ENCODE data around the gene PPAN. TPM values are rescaled to one million over a fixed set of nuclear protein-coding genes. Genes with fewer than 3 reads are reported as not detected.

The PPAN gene
- total RNA-seq, 1 experiment from 2014 or later, result 101 TPM

- H2AFZ ChIP-seq (ENCODE audit: low read depth, low read length, poor library complexity, severe bottlenecking), result no peak overlapping the region
- no peak overlapping the region for H3K27ac ChIP-seq (ENCODE audit: low read depth, low read length)
- no peak overlapping the region for H3K4me3 ChIP-seq (replicated peaks in 1 of 2; ENCODE audit: low read depth in 1 of 2, low read length in 2 of 2)
- no peaks in the 10 kb centered on the region for H3K9me3 ChIP-seq (ENCODE audit: control insufficient read depth in 1 of 2, insufficient read depth in 1 of 2, low read depth in 1 of 2, low read length in 2 of 2)
- POLR2A ChIA-PET, result no interaction called here
- ATAC-seq (no peak), DNase-seq (ENCODE audit: low read depth, low spot score) (no peak)
- intact Hi-C loops (cut with micrococcal nuclease), result no loop called here
- H4K20me1 ChIP-seq (ENCODE audit: insufficient read depth), result no peaks in the 10 kb centered on the region
- H3K4me2 ChIP-seq (ENCODE audit: low read length), result no peak overlapping the region
- no peaks in the 10 kb centered on the region for H3K4me1 ChIP-seq (ENCODE audit: control insufficient read depth in 1 of 2, insufficient read depth in 2 of 2, low read length in 2 of 2)
- H3K27me3 ChIP-seq (ENCODE audit: insufficient read depth, low read length), result no peaks in the 10 kb centered on the region
- RAD21 ChIA-PET (ENCODE audit: low non-redundant PET in 1 of 2, low total read pairs in 2 of 2, uncharacterized antibody in 2 of 2, unreplicated experiment in 2 of 2), result no interaction called here
- H3K79me2 ChIP-seq (ENCODE audit: insufficient read depth, low read length), result peaks cover 11% of the 10 kb centered on the region; the same call in 1 of the 2 replicates
- CTCF ChIA-PET, result no interaction called here
- H3K36me3 ChIP-seq (ENCODE audit: control insufficient read depth in 1 of 2, insufficient read depth in 2 of 2, low read length in 2 of 2), result peaks cover 62 to 73% of the 10 kb centered on the region in 2 experiments
- no peak for TF ChIP-seq CEBPB (IDR thresholded peaks at IDR 0.05; ENCODE audit: low read depth)
- TF ChIP-seq EZH2 (IDR thresholded peaks at IDR 0.05), result no peak
- TF ChIP-seq SRF (IDR thresholded peaks at IDR 0.05; ENCODE audit: low read depth), result no peak
- no peak for TF ChIP-seq POLR2A (IDR thresholded peaks at IDR 0.05; ENCODE audit: borderline replicate concordance, extremely low read depth, insufficient read depth, insufficient read length)
- TF ChIP-seq, protein P1, sequence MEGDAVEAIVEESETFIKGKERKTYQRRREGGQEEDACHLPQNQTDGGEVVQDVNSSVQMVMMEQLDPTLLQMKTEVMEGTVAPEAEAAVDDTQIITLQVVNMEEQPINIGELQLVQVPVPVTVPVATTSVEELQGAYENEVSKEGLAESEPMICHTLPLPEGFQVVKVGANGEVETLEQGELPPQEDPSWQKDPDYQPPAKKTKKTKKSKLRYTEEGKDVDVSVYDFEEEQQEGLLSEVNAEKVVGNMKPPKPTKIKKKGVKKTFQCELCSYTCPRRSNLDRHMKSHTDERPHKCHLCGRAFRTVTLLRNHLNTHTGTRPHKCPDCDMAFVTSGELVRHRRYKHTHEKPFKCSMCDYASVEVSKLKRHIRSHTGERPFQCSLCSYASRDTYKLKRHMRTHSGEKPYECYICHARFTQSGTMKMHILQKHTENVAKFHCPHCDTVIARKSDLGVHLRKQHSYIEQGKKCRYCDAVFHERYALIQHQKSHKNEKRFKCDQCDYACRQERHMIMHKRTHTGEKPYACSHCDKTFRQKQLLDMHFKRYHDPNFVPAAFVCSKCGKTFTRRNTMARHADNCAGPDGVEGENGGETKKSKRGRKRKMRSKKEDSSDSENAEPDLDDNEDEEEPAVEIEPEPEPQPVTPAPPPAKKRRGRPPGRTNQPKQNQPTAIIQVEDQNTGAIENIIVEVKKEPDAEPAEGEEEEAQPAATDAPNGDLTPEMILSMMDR (IDR thresholded peaks at IDR 0.05 in 2 of 3, conservative IDR thresholded peaks at IDR 0.05 in 1 of 3; ENCODE audit: borderline replicate concordance in 1 of 3, insufficient read depth in 1 of 3, low read depth in 2 of 3, low read length in 2 of 3), result no peak
- TF ChIP-seq, protein P2, sequence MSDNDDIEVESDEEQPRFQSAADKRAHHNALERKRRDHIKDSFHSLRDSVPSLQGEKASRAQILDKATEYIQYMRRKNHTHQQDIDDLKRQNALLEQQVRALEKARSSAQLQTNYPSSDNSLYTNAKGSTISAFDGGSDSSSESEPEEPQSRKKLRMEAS (IDR thresholded peaks at IDR 0.05), result no peak
- H3K9me2 ChIP-seq (ENCODE audit: insufficient read depth), result no peaks in the 10 kb centered on the region
- no TSS peak for BruUV-seq (replicated peaks)
- no peak overlapping the region for H3K9ac ChIP-seq (ENCODE audit: low read length)
Observed at GRCh38 chr19:10144361-10144760, 38.2 kb downstream of the PPAN start.

DNA sequence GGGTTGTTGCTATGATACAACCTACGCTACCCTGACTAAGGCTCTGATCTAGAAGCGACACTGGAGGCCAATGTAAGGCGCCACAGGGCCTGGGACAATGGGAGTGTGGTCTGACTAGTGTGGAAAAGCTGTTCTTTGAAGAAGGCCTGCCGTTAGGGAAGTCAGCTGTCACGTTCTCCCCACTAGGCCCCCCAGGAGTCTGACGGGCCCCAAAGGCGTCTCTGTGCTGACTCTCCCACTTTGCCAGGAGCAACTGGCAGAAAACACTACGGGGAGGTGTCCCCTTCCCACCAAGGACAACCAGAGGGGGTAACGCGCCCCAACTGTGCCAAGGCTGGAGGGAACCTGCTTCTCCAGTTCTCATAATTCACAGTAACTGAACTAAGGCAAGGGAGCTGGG, 38.9 kb downstream of the PPAN start:
- Histone ChIP-seq H3K9me3 (ENCODE audit: control insufficient read depth in 1 of 2, insufficient read depth in 1 of 2, low read depth in 1 of 2, low read length in 2 of 2) (no peaks in the 10 kb centered on the region), H3K27ac (ENCODE audit: low read depth, low read length) (no peak overlapping the region), H3K4me3 (replicated peaks in 1 of 2; ENCODE audit: low read depth in 1 of 2, low read length in 2 of 2) (no peak overlapping the region), H3K4me1 (ENCODE audit: control insufficient read depth in 1 of 2, insufficient read depth in 2 of 2, low read length in 2 of 2) (no peaks in the 10 kb centered on the region), H3K36me3 (ENCODE audit: control insufficient read depth in 1 of 2, insufficient read depth in 2 of 2, low read length in 2 of 2) (peaks cover 61 to 73% of the 10 kb centered on the region in 2 experiments), H3K79me2 (ENCODE audit: insufficient read depth, low read length) (peaks cover 16% of the 10 kb centered on the region; the same call in 1 of the 2 replicates), H2AFZ (ENCODE audit: low read depth, low read length, poor library complexity, severe bottlenecking) (no peak overlapping the region), H3K4me2 (ENCODE audit: low read length) (no peak overlapping the region), H3K27me3 (ENCODE audit: insufficient read depth, low read length) (no peaks in the 10 kb centered on the region), H3K9ac (ENCODE audit: low read length) (no peak overlapping the region), H3K9me2 (ENCODE audit: insufficient read depth) (no peaks in the 10 kb centered on the region), H4K20me1 (ENCODE audit: insufficient read depth) (no peaks in the 10 kb centered on the region)
- no peak for ATAC-seq
- intact Hi-C loops (cut with micrococcal nuclease), result no loop called here
- ChIA-PET CTCF (no interaction called here), POLR2A (no interaction called here), RAD21 (ENCODE audit: low non-redundant PET in 1 of 2, low total read pairs in 2 of 2, uncharacterized antibody in 2 of 2, unreplicated experiment in 2 of 2) (no interaction called here)
- no peak for DNase-seq (ENCODE audit: low read depth, low spot score)
- BruUV-seq (replicated peaks), result no TSS peak
- TF ChIP-seq ELF1 (IDR thresholded peaks at IDR 0.05; ENCODE audit: borderline replicate concordance, low read depth) (no peak), POLR2AphosphoS5 (IDR thresholded peaks at IDR 0.05; ENCODE audit: low read depth, low read length) (no peak), CBX3 (IDR thresholded peaks at IDR 0.05; ENCODE audit: low read depth) (no peak), SIN3A (IDR thresholded peaks at IDR 0.05; ENCODE audit: low read depth) (no peak), YY1 (IDR thresholded peaks at IDR 0.05; ENCODE audit: extremely low read depth, insufficient replicate concordance, low read depth, low read length) (no peak), POLR2A (IDR thresholded peaks at IDR 0.05; ENCODE audit: borderline replicate concordance, extremely low read depth, insufficient read depth, insufficient read length) (no peak), JUND (IDR thresholded peaks at IDR 0.05) (no peak), EZH2 (IDR thresholded peaks at IDR 0.05) (no peak), ZNF274 (IDR thresholded peaks at IDR 0.05; ENCODE audit: low read depth, low read length) (no peak), REST (IDR thresholded peaks at IDR 0.05; ENCODE audit: low read depth) (no peak)
